IMR-90 (cell line): ENCODE measurements around the gene STARD13. TPM values are rescaled to one million over a fixed set of nuclear protein-coding genes. Genes with fewer than 3 reads are reported as not detected.

Source experiments
- ATAC-seq: fragments of 200-7000 bp; cut with Tn5 transposase; 2 replicates; pipeline ENCODE4 v1.9.1; 2020; ENCODE audit warnings: low read depth, mild to moderate bottlenecking, moderate library complexity
- BruUV-seq: library from RNA; stranded (reverse); fragments of 400-500 nt; replicated peaks from 2 replicates; lab custom pipeline; 2021; lab: Mats Ljungman, UMichigan
- CTCF ChIA-PET: fragments of 300-600 bp; formaldehyde crosslinking; extraction: SDS; loops from one replicate; lab custom pipeline; 2021; ENCODE audit warnings: antibody characterized with exemption; lab: Yijun Ruan, JAX
- POLR2A ChIA-PET: fragments of 300-600 bp; sonication (Branson Sonifier 250); formaldehyde crosslinking; loops from one replicate; lab custom pipeline; 2022; ENCODE audit warnings: antibody characterized with exemption; ENCODE audit not compliant: unreplicated experiment; lab: Charles Lee
- DNase-seq: peaks from one replicate; pipeline ENCODE4 v3.0.0; 2013
- H2AFZ ChIP-seq: replicated peaks from 2 replicates; pipeline ENCODE3; 2013; ENCODE audit warnings: low read length, mild to moderate bottlenecking; ENCODE audit not compliant: poor library complexity
- H2AK5ac ChIP-seq: 2 replicates; pipeline ENCODE4 v1.6.1; 2013; ENCODE audit warnings: low read depth, low read length, inconsistent platforms
- H2AK9ac ChIP-seq: replicated peaks from 2 replicates; pipeline ENCODE3; 2013; ENCODE audit warnings: mild to moderate bottlenecking, low read depth, low read length, moderate library complexity; ENCODE audit not compliant: poor library complexity
- H2BK120ac ChIP-seq: 2 replicates; pipeline ENCODE4 v1.6.1; 2013; ENCODE audit warnings: low read depth, low read length, inconsistent platforms
- H2BK15ac ChIP-seq: 3 replicates; pipeline ENCODE4 v1.6.1; 2013; ENCODE audit warnings: low read depth, low read length, inconsistent platforms
- H2BK20ac ChIP-seq: 2 replicates; pipeline ENCODE4 v1.6.1; 2013; ENCODE audit warnings: low read depth, mild to moderate bottlenecking, inconsistent platforms, low read length, moderate library complexity
- H2BK5ac ChIP-seq: 2 replicates; pipeline ENCODE4 v1.6.1; 2013; ENCODE audit warnings: mild to moderate bottlenecking, low read depth, low read length, inconsistent platforms; ENCODE audit not compliant: poor library complexity, severe bottlenecking
- H3K14ac ChIP-seq: replicated peaks from 2 replicates; pipeline ENCODE4 v1.6.1; 2013; ENCODE audit warnings: low read depth, low read length, inconsistent platforms
- H3K18ac ChIP-seq: 2 replicates; pipeline ENCODE4 v1.6.1; 2013; ENCODE audit warnings: low read depth, low read length, control low read depth
- H3K23ac ChIP-seq: 2 replicates; pipeline ENCODE4 v1.6.1; 2013; ENCODE audit warnings: low read depth, low read length, inconsistent platforms
- H3K27ac ChIP-seq: 2 replicates; pipeline ENCODE4 v1.5.1; 2013; ENCODE audit warnings: mild to moderate bottlenecking, control low read depth, low read length; ENCODE audit not compliant: insufficient read depth
- H3K27me3 ChIP-seq: 2 replicates; pipeline ENCODE4 v1.6.1; 2013; ENCODE audit warnings: low read length; ENCODE audit not compliant: control insufficient read depth, insufficient read depth
- H3K36me3 ChIP-seq: 2 replicates; pipeline ENCODE4 v1.6.1; 2013; ENCODE audit warnings: low read length, mixed read lengths; ENCODE audit not compliant: control insufficient read depth, insufficient read depth
- H3K4ac ChIP-seq: 2 replicates; pipeline ENCODE4 v1.6.1; 2013; ENCODE audit warnings: low read depth, low read length, inconsistent platforms
- H3K4me1 ChIP-seq: 2 replicates; pipeline ENCODE4 v1.6.1; 2013; ENCODE audit warnings: low read length, mixed read lengths; ENCODE audit not compliant: control insufficient read depth, insufficient read depth
- H3K4me2 ChIP-seq: 2 replicates; pipeline ENCODE4 v1.6.1; 2013; ENCODE audit warnings: low read depth, mild to moderate bottlenecking, control low read depth, low read length, moderate library complexity
- H3K4me3 ChIP-seq: 2 replicates; pipeline ENCODE4 v1.5.1; 2013; ENCODE audit warnings: low read depth, mild to moderate bottlenecking, control low read depth, low read length, moderate library complexity; ENCODE audit not compliant: insufficient read depth
- H3K56ac ChIP-seq: 2 replicates; pipeline ENCODE4 v1.6.1; 2013; ENCODE audit warnings: low read length, inconsistent platforms; ENCODE audit not compliant: insufficient read depth; ENCODE audit errors: extremely low read depth
- H3K79me1 ChIP-seq, 2 experiments: 2 replicates each; pipeline ENCODE4 v1.6.1; 2013; ENCODE audit warnings: low read length in 2 of 2, inconsistent platforms in 1 of 2, low read depth in 1 of 2
- H3K9ac ChIP-seq: 2 replicates; pipeline ENCODE4 v1.6.1; 2013; ENCODE audit warnings: low read depth, low read length, control low read depth
- H3K9me1 ChIP-seq: 2 replicates; pipeline ENCODE4 v1.6.1; 2013; ENCODE audit warnings: low read length, inconsistent platforms; ENCODE audit not compliant: insufficient read depth
- H3K9me3 ChIP-seq: 2 replicates; pipeline ENCODE4 v1.6.1; 2013; ENCODE audit warnings: low read length; ENCODE audit not compliant: control insufficient read depth, insufficient read depth
- H4K20me1 ChIP-seq: 2 replicates; pipeline ENCODE4 v1.6.1; 2013; ENCODE audit warnings: low read length, inconsistent platforms; ENCODE audit not compliant: insufficient read depth
- H4K5ac ChIP-seq: 2 replicates; pipeline ENCODE4 v1.6.1; 2013; ENCODE audit warnings: mild to moderate bottlenecking, low read depth, low read length, control low read depth
- H4K8ac ChIP-seq, 2 experiments: 2 replicates each; pipeline ENCODE4 v1.6.1; 2013; ENCODE audit warnings: low read depth in 2 of 2, low read length in 2 of 2, control low read depth in 1 of 2, inconsistent platforms in 1 of 2
- H4K91ac ChIP-seq: 2 replicates; pipeline ENCODE4 v1.6.1; 2013; ENCODE audit warnings: low read depth, low read length, inconsistent platforms; ENCODE audit not compliant: insufficient read depth
- BHLHE40 ChIP-seq: fragments of 150-350 bp; IDR thresholded peaks from 2 replicates; pipeline ENCODE4 v1.6.1; 2016; ENCODE audit warnings: mild to moderate bottlenecking, low read depth, low read length
- CEBPB ChIP-seq: IDR thresholded peaks from 2 replicates; pipeline ENCODE4 v1.6.1; 2012; ENCODE audit warnings: low read depth, low read length, improper control_type of control experiment
- MAFK ChIP-seq: IDR thresholded peaks from 2 replicates; pipeline ENCODE4 v1.6.1; 2012; ENCODE audit warnings: low read depth, low read length, improper control_type of control experiment
- MAZ ChIP-seq: IDR thresholded peaks from 2 replicates; pipeline ENCODE4 v1.6.1; 2012; ENCODE audit warnings: low read depth, mild to moderate bottlenecking, low read length, improper control_type of control experiment, moderate library complexity, borderline replicate concordance
- MXI1 ChIP-seq: IDR thresholded peaks from 2 replicates; pipeline ENCODE4 v1.6.1; 2012; ENCODE audit warnings: low read depth, mild to moderate bottlenecking, low read length, moderate library complexity, borderline replicate concordance
- NFE2L2 ChIP-seq: fragments of 150-350 bp; IDR thresholded peaks from 2 replicates; pipeline ENCODE4 v1.6.1; 2016; ENCODE audit warnings: low read depth, mild to moderate bottlenecking, low read length
- RAD21 ChIP-seq: IDR thresholded peaks from 2 replicates; pipeline ENCODE4 v1.6.1; 2012; ENCODE audit warnings: low read length, improper control_type of control experiment
- RCOR1 ChIP-seq: IDR thresholded peaks from 2 replicates; pipeline ENCODE4 v1.6.1; 2012; ENCODE audit warnings: mild to moderate bottlenecking, low read length, improper control_type of control experiment; ENCODE audit not compliant: insufficient replicate concordance
- RFX5 ChIP-seq: IDR thresholded peaks from 2 replicates; pipeline ENCODE4 v1.8.0; 2012; ENCODE audit warnings: low read depth, mild to moderate bottlenecking, low read length, moderate library complexity
- SMC3 ChIP-seq: fragments of 150-350 bp; IDR thresholded peaks from 2 replicates; pipeline ENCODE4 v1.6.1; 2016; ENCODE audit warnings: low read depth, mild to moderate bottlenecking, antibody characterized with exemption, low read length, moderate library complexity
- WGBS, 2 experiments: methylation state at CpG; one replicate each; pipeline versions ENCODE4 v1.1.5 to v1.1.7; 2013; ENCODE audit warnings: missing lambda C conversion rate in 2 of 2; ENCODE audit not compliant: insufficient read length in 1 of 2; ENCODE audit errors: extremely low coverage in 2 of 2; 5-methylcytosine and 5-hydroxymethylcytosine counted together
- dilution Hi-C: fragments of 300-500 bp; cut with HindIII; formaldehyde crosslinking; loops from one replicate; pipeline ENCODE4 v1.14.3; 2018; ENCODE audit warnings: low sequenced_read_pairs; ENCODE audit not compliant: unreplicated experiment
- in situ Hi-C: fragments of 300-500 bp; cut with MboI; formaldehyde crosslinking; loops from 3 replicates; pipeline ENCODE4 v1.14.3; 2019; ENCODE audit warnings: low sequenced_read_pairs, inconsistent platforms, mixed read lengths
- intact Hi-C: fragments of 100-400 bp; cut with micrococcal nuclease; formaldehyde crosslinking; loops from 2 replicates; pipeline ENCODE4 v1.10.0; 2022
- polyA plus RNA-seq, 3 experiments: library from polyadenylated mRNA; depleted of rRNA; stranded (reverse); fragments of >200 nt; gene quantifications; 2 replicates each; pipeline ENCODE4 v1.2.3, GENCODE V29; 2012; ENCODE audit warnings: low replicate concordance in 1 of 3
- total RNA-seq: library from RNA; depleted of rRNA; stranded (reverse); fragments of >200 nt; gene quantifications from 2 replicates; pipeline ENCODE4 v1.2.3, GENCODE V29; 2012
- TF ChIP-seq, protein P1 (sequence below): fragments of 150-350 bp; IDR thresholded peaks from 2 replicates; pipeline ENCODE4 v1.6.1; 2017; ENCODE audit warnings: mild to moderate bottlenecking, antibody characterized with exemption, low read length, low read depth

The STARD13 gene
- total and polyA plus RNA-seq, 2 of the 4 experiments (the other 2 are of a cell fraction) = 23.6 to 46.6 TPM

DNA sequence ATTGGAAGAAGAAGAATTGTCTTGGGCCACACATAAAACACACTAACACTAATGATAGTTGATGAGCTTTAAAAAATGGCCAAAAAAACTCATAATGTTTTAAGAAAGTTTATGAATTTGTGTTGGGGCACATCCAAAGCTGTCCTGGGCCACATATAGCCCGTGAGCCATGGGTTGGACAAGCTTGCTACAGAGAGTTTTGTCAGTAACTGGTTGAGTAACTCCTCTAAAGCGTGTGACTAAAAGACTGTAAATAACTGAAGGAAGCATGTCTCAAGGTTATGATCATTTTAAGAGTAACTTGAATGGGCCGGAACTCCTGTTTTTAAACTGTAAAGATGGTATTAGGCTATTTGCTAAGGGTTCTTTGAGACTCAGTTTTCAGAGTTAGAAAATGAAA, 151.3 kb downstream of the STARD13 start:
- Histone ChIP-seq H3K14ac (no peak overlapping the region), H4K91ac (no peak overlapping the region), H3K36me3 (peaks cover 47% of the 10 kb centered on the region), H3K9me1 (peaks cover 9% of the 10 kb centered on the region; the same call in 1 of the 2 replicates), H3K4me1 (peaks cover 6% of the 10 kb centered on the region), H4K5ac (no peak overlapping the region), H3K56ac (no peak overlapping the region), H3K23ac (no peak overlapping the region), H4K20me1 (0 out of 2 replicates have a peak, but pooled peaks cover 3% of the 10 kb centered on the region), H2AFZ (no peak overlapping the region), H3K4me3 (no peak overlapping the region), H3K27ac (no peak overlapping the region; the same call in 1 of the 2 replicates), H2AK9ac (no peak overlapping the region), H3K4me2 (no peak overlapping the region), H3K9ac (no peak overlapping the region), H3K4ac (no peak overlapping the region), H2BK120ac (no peak overlapping the region), H2BK15ac (no peak overlapping the region), H3K18ac (no peak overlapping the region), H2AK5ac (peak overlapping the region; percentile 33; the same call in 1 of the 2 replicates), H4K8ac (no peak overlapping the region), H3K9me3 (no peaks in the 10 kb centered on the region; the same call in 1 of the 2 replicates), H3K27me3 (no peaks in the 10 kb centered on the region), H2BK20ac (no peak overlapping the region), H3K79me1 (peaks cover 35 to 82% of the 10 kb centered on the region in 2 experiments), H2BK5ac (peak overlapping the region; percentile 43)
- WGBS, 2 experiments = 100% methylated on average over 1 of the region's 3 CpGs; no CpG with 5 or more reads in 1 of the 2 experiments
- no peak for DNase-seq
- dilution Hi-C loops = no loop called here
- BruUV-seq = no TSS peak
- ChIA-PET POLR2A (no interaction called here), CTCF (no interaction called here)
- in situ Hi-C loops = no loop called here
- ATAC-seq = no peak
- intact Hi-C loops = no loop called here
- no peak for TF ChIP-seq MXI1
- TF ChIP-seq NFE2L2 = no peak
- TF ChIP-seq RAD21 = no peak
- TF ChIP-seq RFX5 = no peak
- TF ChIP-seq CEBPB = no peak
- TF ChIP-seq RCOR1 = no peak
- TF ChIP-seq BHLHE40 = no peak
- no peak for TF ChIP-seq MAFK
- TF ChIP-seq, protein P1, sequence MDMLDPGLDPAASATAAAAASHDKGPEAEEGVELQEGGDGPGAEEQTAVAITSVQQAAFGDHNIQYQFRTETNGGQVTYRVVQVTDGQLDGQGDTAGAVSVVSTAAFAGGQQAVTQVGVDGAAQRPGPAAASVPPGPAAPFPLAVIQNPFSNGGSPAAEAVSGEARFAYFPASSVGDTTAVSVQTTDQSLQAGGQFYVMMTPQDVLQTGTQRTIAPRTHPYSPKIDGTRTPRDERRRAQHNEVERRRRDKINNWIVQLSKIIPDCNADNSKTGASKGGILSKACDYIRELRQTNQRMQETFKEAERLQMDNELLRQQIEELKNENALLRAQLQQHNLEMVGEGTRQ = no peak
- TF ChIP-seq SMC3 = no peak
- no peak for TF ChIP-seq MAZ
